ENCODE measurements around the gene FPR2. TPM values are rescaled to one million over a fixed set of nuclear protein-coding genes. Genes with fewer than 3 reads are reported as not detected.

FPR2 gene
- total and polyA plus RNA-seq, 5 experiments from 2014 or later, result not detected

GRCh38 chr19:51746731-51747130 is 14.2 kb upstream of the FPR2 start:
- no peak for DNase-seq
- Mint-ChIP-seq H3K27me3 (peaks cover 3 to 38% (median 11%) of the 10 kb centered on the region in 5 donors), H3K4me3 (no peak overlapping the region), H3K4me1 (peaks cover 0 to 4% (median 0%) of the 10 kb centered on the region in 4 donors), H3K9me3 (peaks cover 0 to 13% (median 2%) of the 10 kb centered on the region in 9 donors), H3K27ac (no peak overlapping the region), H3K36me3 (peaks cover 0 to 8% (median 0%) of the 10 kb centered on the region in 3 donors)
- no peak for ATAC-seq
- POLR2A ChIA-PET, result no interaction called here

DNA sequence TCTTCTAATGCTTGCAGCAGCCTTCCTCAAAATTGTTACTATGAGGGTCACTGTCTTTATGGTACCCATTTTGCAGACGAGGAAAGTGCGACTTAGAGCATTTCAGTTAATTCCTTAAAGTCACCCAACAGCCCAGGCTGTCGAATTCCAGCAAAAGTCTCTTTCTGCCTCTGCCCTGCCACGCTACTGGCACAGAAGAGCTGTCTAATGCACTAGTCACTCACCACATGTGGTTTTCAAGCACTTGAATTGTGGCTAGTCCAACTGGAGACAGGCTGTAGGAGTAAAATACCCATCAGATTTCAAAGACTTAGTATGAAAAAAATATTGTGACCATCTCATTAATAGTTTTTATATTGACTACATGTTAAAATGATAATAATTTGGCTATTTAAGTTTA is 11.0 kb upstream of the FPR2 start:
- peaks cover 0 to 5% (median 0%) of the 10 kb centered on the region in 4 donors for H3K4me1 Mint-ChIP-seq
- POLR2A ChIA-PET, result no interaction called here

DNA sequence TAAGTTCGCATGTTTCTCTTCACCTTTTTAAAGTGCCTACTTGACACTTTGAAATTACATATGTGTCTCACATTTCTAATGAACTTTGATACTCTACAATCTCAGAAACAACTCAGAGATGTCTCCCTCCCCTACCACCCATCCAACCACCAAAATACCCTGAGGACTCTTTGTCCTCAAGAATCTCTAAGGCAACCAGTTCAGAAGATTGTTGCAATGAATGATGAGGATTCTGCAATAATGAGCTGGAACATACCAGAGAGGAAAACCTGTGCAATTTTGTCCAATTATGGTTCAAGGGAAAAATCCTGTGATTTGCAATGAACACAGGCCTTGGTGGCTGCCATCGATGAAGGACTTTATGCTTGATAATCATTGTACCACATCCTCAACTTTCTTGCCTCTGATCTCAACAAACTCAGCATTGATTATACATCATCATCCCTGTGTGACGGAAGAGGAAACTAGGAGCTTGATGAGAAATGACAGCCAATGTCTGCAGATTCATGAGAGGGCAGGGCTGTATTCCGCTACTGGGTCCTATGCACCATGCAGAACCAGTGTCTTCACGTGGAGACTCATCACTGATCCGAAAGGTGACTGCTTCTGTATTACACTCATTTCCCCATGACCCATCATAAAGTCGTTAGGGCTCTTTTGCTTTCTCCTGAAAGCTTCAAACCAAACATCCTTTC is 10.4 kb upstream of the FPR2 start:
- peaks cover 2 to 33% (median 9%) of the 10 kb centered on the region in 5 donors for H3K27me3 Mint-ChIP-seq
- DNase-seq, result no peak
- no peak for ATAC-seq
- peaks cover 0 to 5% (median 0%) of the 10 kb centered on the region in 4 donors for H3K4me1 Mint-ChIP-seq
- H3K9me3 Mint-ChIP-seq, result peaks cover 0 to 22% (median 5%) of the 10 kb centered on the region in 9 donors
- H3K27ac Mint-ChIP-seq, result no peak overlapping the region
- POLR2A ChIA-PET, result no interaction called here
- peak overlapping the region in 1 of 10 donors; percentile 59 for H3K4me3 Mint-ChIP-seq
- H3K36me3 Mint-ChIP-seq, result peaks cover 0 to 12% (median 0%) of the 10 kb centered on the region in 3 donors

More for the DNA sequence above, 11.0 kb upstream of the FPR2 start:
- Mint-ChIP-seq H3K27ac (no peak overlapping the region), H3K36me3 (peaks cover 0 to 8% (median 0%) of the 10 kb centered on the region in 3 donors), H3K9me3 (peaks cover 0 to 16% (median 4%) of the 10 kb centered on the region in 9 donors), H3K27me3 (peaks cover 4 to 28% (median 9%) of the 10 kb centered on the region in 5 donors), H3K4me3 (no peak overlapping the region)
- DNase-seq (no peak), ATAC-seq (no peak)

- Mint-ChIP-seq H3K4me3 (peak within 1 kb of the TSS in 1 of 10 donors; percentile 64), H3K4me1 (peaks cover 0 to 5% (median 0%) of the 10 kb centered on the region in 4 donors), H3K27ac (no peak within 1 kb of the TSS), H3K36me3 (peaks cover 0 to 16% (median 0%) of the 10 kb centered on the region in 3 donors), H3K27me3 (peaks cover 6 to 40% (median 11%) of the 10 kb centered on the region in 5 donors), H3K9me3 (peaks cover 0 to 24% (median 9%) of the 10 kb centered on the region in 9 donors)
- POLR2A ChIA-PET, result interaction anchor here (0.5 kb wide), 1 partner anchor 76 kb away, joined by 3 read pairs; no protein-coding TSS in a partner anchor
- ATAC-seq (no peak), DNase-seq (no peak)
These were observed 9.3 kb upstream of the FPR2 start, which contains the start of gene FPR1 for GRCh38 chr19:51751655-51752054. Gene FPR1, minus strand, starts transcription at chr19:51751878. Its CDS starts 4,884 bp downstream, at chr19:51746994.

- POLR2A ChIA-PET, result no interaction called here
- peaks cover 0 to 5% (median 0%) of the 10 kb centered on the region in 4 donors for H3K4me1 Mint-ChIP-seq
- ATAC-seq (no peak), DNase-seq (no peak)
- peaks cover 0 to 11% (median 0%) of the 10 kb centered on the region in 3 donors for H3K36me3 Mint-ChIP-seq
- H3K9me3 Mint-ChIP-seq, result peaks cover 0 to 18% (median 6%) of the 10 kb centered on the region in 9 donors
- H3K27me3 Mint-ChIP-seq, result peaks cover 6 to 35% (median 11%) of the 10 kb centered on the region in 5 donors
- no peak overlapping the region for H3K27ac Mint-ChIP-seq
- H3K4me3 Mint-ChIP-seq, result no peak overlapping the region
These were observed 6.9 kb upstream of the FPR2 start for GRCh38 chr19:51754109-51754508.

DNA sequence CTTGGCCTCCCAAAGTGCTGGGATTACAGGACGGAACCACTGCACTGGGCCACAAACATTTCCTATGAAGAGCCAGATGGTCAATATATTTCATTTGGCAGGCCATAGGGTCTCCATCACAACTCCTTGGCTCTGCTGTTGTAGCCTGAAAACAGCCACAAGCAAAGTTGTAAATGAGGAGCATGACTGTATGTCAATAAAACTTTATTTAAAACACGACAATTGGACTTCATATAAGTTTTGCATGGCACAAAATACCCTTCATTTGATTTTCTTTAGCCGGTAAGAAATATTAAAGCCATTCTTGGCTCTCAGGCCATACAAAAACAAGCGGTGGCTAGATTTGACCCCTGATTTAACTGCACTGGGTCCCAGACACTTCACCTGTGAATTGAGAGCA is 6.2 kb upstream of the FPR2 start:
- Mint-ChIP-seq H3K27ac (no peak overlapping the region), H3K36me3 (peaks cover 0 to 8% (median 0%) of the 10 kb centered on the region in 3 donors), H3K27me3 (peaks cover 6 to 35% (median 11%) of the 10 kb centered on the region in 5 donors)

DNA sequence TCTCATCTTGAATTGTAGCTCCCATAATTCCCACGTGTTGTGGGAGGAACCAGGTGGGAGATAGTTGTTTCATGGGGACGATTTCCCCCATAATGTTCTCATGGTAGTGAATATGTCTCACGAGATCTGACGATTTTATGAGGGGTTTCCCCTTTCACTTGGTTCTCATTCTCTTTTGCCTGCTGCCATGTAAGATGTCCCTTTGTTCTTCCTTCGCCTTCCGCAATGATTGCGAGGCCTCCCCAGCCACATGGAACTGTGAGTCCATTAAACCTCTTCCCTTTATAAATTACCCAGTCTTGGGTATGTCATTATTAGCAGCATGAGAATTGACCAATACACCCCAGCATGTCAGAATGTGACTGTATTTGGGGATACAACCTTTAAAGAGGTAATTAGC is 5.4 kb upstream of the FPR2 start:
- H3K4me1 Mint-ChIP-seq, result peaks cover 0 to 5% (median 0%) of the 10 kb centered on the region in 4 donors
- ATAC-seq (no peak), DNase-seq (no peak)
- peaks cover 8 to 35% (median 12%) of the 10 kb centered on the region in 5 donors for H3K27me3 Mint-ChIP-seq
- no peak overlapping the region for H3K4me3 Mint-ChIP-seq
- peaks cover 0 to 23% (median 11%) of the 10 kb centered on the region in 9 donors for H3K9me3 Mint-ChIP-seq
- POLR2A ChIA-PET, result no interaction called here
- peaks cover 0 to 8% (median 0%) of the 10 kb centered on the region in 3 donors for H3K36me3 Mint-ChIP-seq
- no peak overlapping the region for H3K27ac Mint-ChIP-seq

More for the DNA sequence above, 6.2 kb upstream of the FPR2 start:
- ATAC-seq, result no peak
- POLR2A ChIA-PET, result no interaction called here
- Mint-ChIP-seq H3K4me1 (peaks cover 0 to 5% (median 0%) of the 10 kb centered on the region in 4 donors), H3K4me3 (no peak overlapping the region), H3K9me3 (peaks cover 0 to 21% (median 7%) of the 10 kb centered on the region in 9 donors)
- DNase-seq, result no peak

GRCh38 chr19:51761696-51762095 is 716 bp downstream of the FPR2 start:
- H3K4me3 Mint-ChIP-seq, result no peak overlapping the region
- H3K27me3 Mint-ChIP-seq, result peaks cover 14 to 46% (median 32%) of the 10 kb centered on the region in 5 donors
- no peak for ATAC-seq
- H3K9me3 Mint-ChIP-seq, result peaks cover 0 to 18% (median 6%) of the 10 kb centered on the region in 9 donors
- POLR2A ChIA-PET, result no interaction called here
- no peaks in the 10 kb centered on the region for H3K4me1 Mint-ChIP-seq
- no peak for DNase-seq
- peaks cover 1 to 9% (median 5%) of the 10 kb centered on the region in 3 donors for H3K36me3 Mint-ChIP-seq
- peak overlapping the region in 1 of 10 donors; percentile 76 for H3K27ac Mint-ChIP-seq

DNA sequence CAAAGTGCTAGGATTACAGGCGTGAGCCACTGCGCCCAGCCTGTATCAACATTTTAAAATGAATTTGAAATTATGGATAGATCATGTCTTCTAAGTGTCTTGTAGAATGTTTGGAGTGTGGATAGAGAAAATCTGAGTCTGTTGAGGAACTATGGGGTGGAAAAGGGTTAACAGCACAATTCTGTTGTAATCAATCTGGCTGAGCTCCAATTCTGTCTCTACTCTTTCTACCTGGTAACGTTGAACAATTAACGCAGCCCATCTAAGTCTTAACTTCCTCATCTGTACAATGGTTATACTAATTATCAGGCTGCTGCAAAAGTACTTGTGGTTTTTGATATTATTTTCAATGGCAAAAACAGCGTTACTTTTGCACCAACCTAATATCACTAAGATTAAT is 4.1 kb downstream of the FPR2 start:
- ATAC-seq (no peak), DNase-seq (no peak)
- Mint-ChIP-seq H3K27me3 (peaks cover 17 to 52% (median 32%) of the 10 kb centered on the region in 5 donors), H3K36me3 (peaks cover 1 to 9% (median 5%) of the 10 kb centered on the region in 3 donors), H3K4me1 (no peaks in the 10 kb centered on the region), H3K9me3 (peaks cover 0 to 13% (median 0%) of the 10 kb centered on the region in 9 donors), H3K27ac (no peak overlapping the region), H3K4me3 (no peak overlapping the region)
- POLR2A ChIA-PET, result no interaction called here

DNA sequence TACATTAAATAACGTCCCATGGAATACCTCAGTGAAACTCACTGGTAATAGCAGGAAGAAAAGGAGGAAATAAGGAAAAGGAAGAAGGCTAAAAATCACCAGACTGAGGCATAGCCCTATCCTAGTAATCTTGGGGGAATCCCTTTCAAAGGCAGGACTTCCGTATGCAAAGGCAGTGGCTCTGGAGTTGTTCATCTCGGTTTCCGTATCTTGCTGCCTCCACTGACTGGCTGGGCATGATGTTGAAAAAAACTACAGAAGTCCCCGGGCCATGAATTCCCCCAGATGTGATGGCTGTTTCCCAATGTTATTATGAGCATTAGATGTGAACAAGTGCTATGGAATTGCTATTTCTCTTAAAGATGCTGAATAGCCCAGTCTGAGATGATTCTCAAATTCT is 5.5 kb downstream of the FPR2 start:
- H3K27ac Mint-ChIP-seq, result no peak overlapping the region
- peaks cover 18 to 53% (median 35%) of the 10 kb centered on the region in 5 donors for H3K27me3 Mint-ChIP-seq
- ATAC-seq, result no peak
- H3K9me3 Mint-ChIP-seq, result peaks cover 0 to 13% (median 0%) of the 10 kb centered on the region in 9 donors
- peaks cover 2 to 9% (median 4%) of the 10 kb centered on the region in 3 donors for H3K36me3 Mint-ChIP-seq
- no peak for DNase-seq
- POLR2A ChIA-PET, result no interaction called here
- H3K4me1 Mint-ChIP-seq, result peaks cover 0 to under 1% (median 0%) of the 10 kb centered on the region in 4 donors
- no peak overlapping the region for H3K4me3 Mint-ChIP-seq

GRCh38 chr19:51771376-51772130 is 10.6 kb downstream of the FPR2 start:
- H3K36me3 Mint-ChIP-seq, result peaks cover 0 to 8% (median 0%) of the 10 kb centered on the region in 3 donors
- peaks cover 0 to 17% (median 0%) of the 10 kb centered on the region in 9 donors for H3K9me3 Mint-ChIP-seq
- no peak overlapping the region for H3K27ac Mint-ChIP-seq
- H3K4me1 Mint-ChIP-seq, result peaks cover 0 to 3% (median 0%) of the 10 kb centered on the region in 4 donors
- POLR2A ChIA-PET, result interaction anchor here (0.5 kb wide), 1 partner anchor 102 kb away, joined by 4 read pairs; no protein-coding TSS in a partner anchor
- no peak overlapping the region for H3K4me3 Mint-ChIP-seq
- H3K27me3 Mint-ChIP-seq, result peaks cover 27 to 61% (median 34%) of the 10 kb centered on the region in 5 donors
- DNase-seq (no peak), ATAC-seq (no peak)

- DNase-seq (no peak), ATAC-seq (no peak)
- H3K4me3 Mint-ChIP-seq, result no peak overlapping the region
- peaks cover 0 to 8% (median 0%) of the 10 kb centered on the region in 3 donors for H3K36me3 Mint-ChIP-seq
- POLR2A ChIA-PET, result no interaction called here
- H3K27me3 Mint-ChIP-seq, result peaks cover 33 to 75% (median 43%) of the 10 kb centered on the region in 5 donors
- peaks cover 0 to 17% (median 0%) of the 10 kb centered on the region in 9 donors for H3K9me3 Mint-ChIP-seq
- H3K4me1 Mint-ChIP-seq, result peaks cover 0 to 6% (median 1%) of the 10 kb centered on the region in 4 donors
- H3K27ac Mint-ChIP-seq, result no peak overlapping the region
These were observed 12.0 kb downstream of the FPR2 start for GRCh38 chr19:51772977-51773376.
